Common myeloid progenitor, CD34-positive (primary cell): Measurements from ENCODE around the gene PKDCC.
"Not testable (repeated sequence)": the region's sequence is repeated elsewhere in the genome, so short reads cannot be mapped to it uniquely, and the experiment has no call there.

Experiments used
- CTCF ChIA-PET: fragments of 350-600 bp; sonication (Branson Sonifier 250); formaldehyde crosslinking; loops from one replicate; lab custom pipeline; 2021; ENCODE audit warnings: antibody characterized with exemption; lab: Charles Lee
- POLR2A ChIA-PET: fragments of 350-600 bp; sonication (Branson Sonifier 250); formaldehyde crosslinking; loops from one replicate; lab custom pipeline; 2021; ENCODE audit warnings: antibody characterized with exemption; lab: Charles Lee
- DNase-seq, 3 donors: peaks; one replicate each; pipeline versions ENCODE4 v3.0.0 to v3.0.0-alpha.2; 2013
- H3K27ac ChIP-seq, 2 experiments: 1 replicate in 1 of 2; 2 replicates in 1 of 2; pipeline ENCODE4 v1.7.0; 2013; ENCODE audit warnings: inconsistent platforms in 2 of 2, low read length in 2 of 2, mild to moderate bottlenecking in 2 of 2, low read depth in 1 of 2, moderate library complexity in 1 of 2; ENCODE audit not compliant: severe bottlenecking in 2 of 2, insufficient read depth in 1 of 2, poor library complexity in 1 of 2
- H3K27me3 ChIP-seq, 5 experiments: replicated peaks in 2 of 5; 1 replicate in 3 of 5; 2 replicates in 2 of 5; pipeline versions ENCODE4 v1.6.1 to v1.7.0; 2013; ENCODE audit warnings: low read length in 4 of 5, mild to moderate bottlenecking in 2 of 5, moderate library complexity in 2 of 5, inconsistent platforms in 1 of 5; ENCODE audit not compliant: insufficient read depth in 5 of 5, control insufficient read depth in 4 of 5
- H3K36me3 ChIP-seq, 4 experiments: 1 replicate in 2 of 4; 2 replicates in 2 of 4; pipeline versions ENCODE4 v1.6.1 to v1.7.0; 2013; ENCODE audit warnings: low read length in 3 of 4, control low read depth in 1 of 4, mild to moderate bottlenecking in 1 of 4; ENCODE audit not compliant: control insufficient read depth in 4 of 4, insufficient read depth in 4 of 4
- H3K4me1 ChIP-seq, 4 experiments: 1 replicate in 3 of 4; 2 replicates in 1 of 4; pipeline versions ENCODE4 v1.6.1 to v1.7.1; 2013; ENCODE audit warnings: low read length in 3 of 4, mild to moderate bottlenecking in 3 of 4, control low read depth in 1 of 4, inconsistent platforms in 1 of 4, moderate library complexity in 1 of 4; ENCODE audit not compliant: control insufficient read depth in 4 of 4, insufficient read depth in 4 of 4; ENCODE audit errors: control extremely low read depth in 1 of 4
- H3K4me3 ChIP-seq, 7 experiments: 1 replicate in 4 of 7; 2 replicates in 3 of 7; pipeline versions ENCODE4 v1.5.1 to v1.7.0; 2013; ENCODE audit warnings: mild to moderate bottlenecking in 7 of 7, low read length in 6 of 7, moderate library complexity in 6 of 7, inconsistent platforms in 2 of 7, low read depth in 2 of 7, control low read depth in 1 of 7; ENCODE audit not compliant: insufficient read depth in 4 of 7, control insufficient read depth in 1 of 7; ENCODE audit errors: extremely low read depth in 1 of 7
- H3K9me3 ChIP-seq, 5 experiments: 1 replicate in 4 of 5; 2 replicates in 1 of 5; pipeline versions ENCODE4 v1.6.1 to v1.7.1; 2013; ENCODE audit warnings: low read length in 4 of 5, mild to moderate bottlenecking in 2 of 5, inconsistent platforms in 1 of 5, low read depth in 1 of 5, moderate library complexity in 1 of 5; ENCODE audit not compliant: control insufficient read depth in 4 of 5, insufficient read depth in 2 of 5; ENCODE audit errors: control extremely low read depth in 1 of 5
- WGBS: methylation state at CpG from one replicate; pipeline ENCODE4 v1.1.5; 2013; ENCODE audit not compliant: insufficient coverage; 5-methylcytosine and 5-hydroxymethylcytosine counted together

Gene PKDCC

GRCh38 chr2:42065753-42066152, 17.9 kb downstream of the PKDCC start:
- H3K4me1 ChIP-seq, H3K9me3 ChIP-seq, H3K36me3 ChIP-seq, POLR2A ChIA-PET, H3K27ac ChIP-seq, H3K4me3 ChIP-seq, H3K27me3 ChIP-seq, DNase-seq, CTCF ChIA-PET: not testable (repeated sequence)
- WGBS, result 100% methylated on average over 1 of the region's 5 CpGs

GRCh38 chr2:42067001-42067400, 19.2 kb downstream of the PKDCC start:
- DNase-seq, H3K27ac ChIP-seq, H3K27me3 ChIP-seq, H3K9me3 ChIP-seq, H3K4me3 ChIP-seq, H3K36me3 ChIP-seq, H3K4me1 ChIP-seq, POLR2A ChIA-PET: not testable (repeated sequence)
- WGBS, result 100% methylated on average over 4 of the region's 9 CpGs
- CTCF ChIA-PET, result interaction anchor here (0.9 to 2.3 kb wide), 2 partner anchors 11 to 19 kb away, joined by 4 to 7 read pairs; no protein-coding TSS in a partner anchor

- CTCF ChIA-PET, result interaction anchor here (0.9 to 2.3 kb wide), 4 partner anchors 10 to 227 kb away, joined by 3 to 7 read pairs (median 4); no protein-coding TSS in a partner anchor
- no peak overlapping the region for H3K4me3 ChIP-seq
- peaks cover 0 to 2% (median under 1%) of the 10 kb centered on the region in 4 experiments for H3K4me1 ChIP-seq
- no peaks in the 10 kb centered on the region for H3K27me3 ChIP-seq
- no peak for DNase-seq
- H3K27ac ChIP-seq, result no peak overlapping the region
- H3K9me3 ChIP-seq, result no peaks in the 10 kb centered on the region
- WGBS, result 97% methylated on average over 8 of the region's 8 CpGs
- no peaks in the 10 kb centered on the region for H3K36me3 ChIP-seq
- POLR2A ChIA-PET, result no interaction called here
Observed at GRCh38 chr2:42067521-42067920, 19.7 kb downstream of the PKDCC start.

GRCh38 chr2:42068571-42069178, 20.9 kb downstream of the PKDCC start:
- ChIA-PET POLR2A (no interaction called here), CTCF (interaction anchor here (1.9 to 2.3 kb wide), 3 partner anchors 14 to 22 kb away, joined by 4 to 7 read pairs (median 5); no protein-coding TSS in a partner anchor)
- Histone ChIP-seq H3K36me3 (no peaks in the 10 kb centered on the region), H3K9me3 (no peaks in the 10 kb centered on the region), H3K27me3 (no peaks in the 10 kb centered on the region), H3K4me3 (no peak overlapping the region), H3K27ac (no peak overlapping the region), H3K4me1 (peaks cover 0 to 9% (median 5%) of the 10 kb centered on the region in 4 experiments)
- WGBS, result 83% methylated on average over 3 of the region's 13 CpGs
- no peak for DNase-seq

- WGBS, result 100% methylated on average over 1 of the region's 2 CpGs
- ChIA-PET POLR2A (no interaction called here), CTCF (interaction anchor here (2.0 kb wide), 1 partner anchor 13 kb away, joined by 4 read pairs; no protein-coding TSS in a partner anchor)
Observed at GRCh38 chr2:42069568-42069967, 21.7 kb downstream of the PKDCC start.

GRCh38 chr2:42071791-42072190, 24.0 kb downstream of the PKDCC start:
- Histone ChIP-seq H3K4me3 (no peak overlapping the region), H3K27ac (no peak overlapping the region), H3K9me3 (no peaks in the 10 kb centered on the region), H3K4me1 (peaks cover 0 to 12% (median 10%) of the 10 kb centered on the region in 4 experiments), H3K36me3 (no peaks in the 10 kb centered on the region), H3K27me3 (no peaks in the 10 kb centered on the region)
- DNase-seq, result no peak
- ChIA-PET CTCF (interaction anchor here (1.0 to 4.6 kb wide), 3 partner anchors 15 to 199 kb away, joined by 3 to 24 read pairs (median 3); no protein-coding TSS in a partner anchor), POLR2A (no interaction called here)
- WGBS, result 100% methylated on average over 4 of the region's 4 CpGs

More at GRCh38 chr2:42069568-42069967, 21.7 kb downstream of the PKDCC start:
- no peak for DNase-seq
- Histone ChIP-seq H3K36me3 (no peaks in the 10 kb centered on the region), H3K4me3 (no peak overlapping the region), H3K27ac (no peak overlapping the region), H3K9me3 (no peaks in the 10 kb centered on the region), H3K27me3 (no peaks in the 10 kb centered on the region), H3K4me1 (peaks cover 0 to 9% (median 5%) of the 10 kb centered on the region in 4 experiments)

GRCh38 chr2:42072349-42073118, 24.7 kb downstream of the PKDCC start:
- Histone ChIP-seq H3K36me3 (no peaks in the 10 kb centered on the region), H3K4me1 (peaks cover 0 to 18% (median 16%) of the 10 kb centered on the region in 4 experiments), H3K4me3 (no peak overlapping the region), H3K27me3 (no peaks in the 10 kb centered on the region), H3K9me3 (no peaks in the 10 kb centered on the region), H3K27ac (no peak overlapping the region)
- ChIA-PET CTCF (interaction anchor here (1.0 to 4.6 kb wide), 2 partner anchors 14 to 200 kb away, joined by 3 to 24 read pairs; no protein-coding TSS in a partner anchor), POLR2A (no interaction called here)
- DNase-seq, result no peak
- WGBS, result 85% methylated on average over 12 of the region's 13 CpGs
